Gastroesophageal sphincter (tissue), 3 donors: ENCODE measurements around the gene FER.

Experiments
- EP300 ChIP-seq: sonication (generic); formaldehyde crosslinking; IDR thresholded peaks from one replicate; pipeline ENCODE4 v1.6.1; 2017; ENCODE audit warnings: antibody characterized with exemption, mild to moderate bottlenecking
- POLR2A ChIP-seq, 2 donors: fragments of 450-650 bp; IDR thresholded peaks; one replicate each; pipeline ENCODE4 v1.6.1; 2017; ENCODE audit warnings: antibody characterized with exemption in 2 of 2, mild to moderate bottlenecking in 2 of 2, moderate library complexity in 1 of 2
- POLR2AphosphoS5 ChIP-seq: sonication (generic); formaldehyde crosslinking; IDR thresholded peaks from one replicate; pipeline ENCODE4 v1.6.1; 2017; ENCODE audit warnings: antibody characterized with exemption
- TF ChIP-seq, protein P1 (sequence below), 4 experiments: fragments of 200-600 bp in 2 of 4; fragments of 450-650 bp in 2 of 4; sonication (generic) in 1 of 4; IDR thresholded peaks; one replicate each; pipeline ENCODE4 v1.5.1; 2017 to 2019; ENCODE audit warnings: antibody characterized with exemption in 4 of 4, mild to moderate bottlenecking in 2 of 4, moderate library complexity in 2 of 4

DNA sequence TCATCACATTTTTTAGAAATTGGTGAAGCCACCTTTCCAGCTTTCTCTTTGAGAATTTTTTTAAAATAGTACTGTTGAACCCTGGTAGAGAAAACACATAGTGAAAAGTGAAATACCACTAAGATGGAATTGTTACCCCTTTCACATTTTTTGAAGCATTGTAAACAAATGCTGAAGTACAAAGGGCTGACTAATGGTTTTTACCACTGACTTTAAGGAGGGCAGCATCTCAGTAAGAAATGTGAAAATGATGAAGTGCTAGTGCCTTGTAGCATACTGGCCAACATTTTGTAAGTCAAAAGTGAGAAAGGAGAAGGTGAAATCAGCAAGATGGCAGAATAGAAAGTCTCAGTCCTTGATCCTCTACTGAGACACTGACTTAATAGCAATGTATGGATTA is 341.5 kb downstream of the FER start:
- TF ChIP-seq POLR2AphosphoS5 = no peak
- TF ChIP-seq, protein P1, sequence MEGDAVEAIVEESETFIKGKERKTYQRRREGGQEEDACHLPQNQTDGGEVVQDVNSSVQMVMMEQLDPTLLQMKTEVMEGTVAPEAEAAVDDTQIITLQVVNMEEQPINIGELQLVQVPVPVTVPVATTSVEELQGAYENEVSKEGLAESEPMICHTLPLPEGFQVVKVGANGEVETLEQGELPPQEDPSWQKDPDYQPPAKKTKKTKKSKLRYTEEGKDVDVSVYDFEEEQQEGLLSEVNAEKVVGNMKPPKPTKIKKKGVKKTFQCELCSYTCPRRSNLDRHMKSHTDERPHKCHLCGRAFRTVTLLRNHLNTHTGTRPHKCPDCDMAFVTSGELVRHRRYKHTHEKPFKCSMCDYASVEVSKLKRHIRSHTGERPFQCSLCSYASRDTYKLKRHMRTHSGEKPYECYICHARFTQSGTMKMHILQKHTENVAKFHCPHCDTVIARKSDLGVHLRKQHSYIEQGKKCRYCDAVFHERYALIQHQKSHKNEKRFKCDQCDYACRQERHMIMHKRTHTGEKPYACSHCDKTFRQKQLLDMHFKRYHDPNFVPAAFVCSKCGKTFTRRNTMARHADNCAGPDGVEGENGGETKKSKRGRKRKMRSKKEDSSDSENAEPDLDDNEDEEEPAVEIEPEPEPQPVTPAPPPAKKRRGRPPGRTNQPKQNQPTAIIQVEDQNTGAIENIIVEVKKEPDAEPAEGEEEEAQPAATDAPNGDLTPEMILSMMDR (IDR thresholded peaks at IDR 0.05) = no peak
- no peak for TF ChIP-seq POLR2A (IDR thresholded peaks at IDR 0.05)
- TF ChIP-seq EP300 = no peak
